Liver (tissue), 9 donors: ENCODE data around the gene ZNF74. TPM values are rescaled to one million over a fixed set of nuclear protein-coding genes. Genes with fewer than 3 reads are reported as not detected.

Experiments used
- DNase-seq: peaks from one replicate; pipeline ENCODE4 v3.0.0-alpha.2; 2017; ENCODE audit warnings: low spot score
- H3K27ac ChIP-seq, 2 donors: one replicate each; pipeline ENCODE4 v1.7.0; 2013; ENCODE audit warnings: inconsistent platforms in 2 of 2, low read length in 2 of 2, control low read depth in 1 of 2, low read depth in 1 of 2, mild to moderate bottlenecking in 1 of 2
- H3K27me3 ChIP-seq, 4 donors: one replicate each; pipeline versions ENCODE4 v1.6.1 to v1.7.0; 2013; ENCODE audit warnings: low read length in 3 of 4, inconsistent platforms in 1 of 4, mild to moderate bottlenecking in 1 of 4, moderate library complexity in 1 of 4; ENCODE audit not compliant: control insufficient read depth in 4 of 4, insufficient read depth in 4 of 4
- H3K36me3 ChIP-seq, 4 donors: one replicate each; pipeline versions ENCODE4 v1.6.1 to v1.7.0; 2013; ENCODE audit warnings: low read length in 3 of 4, mild to moderate bottlenecking in 3 of 4, low read depth in 1 of 4, moderate library complexity in 1 of 4; ENCODE audit not compliant: control insufficient read depth in 4 of 4, insufficient read depth in 3 of 4
- H3K4me1 ChIP-seq, 4 donors: one replicate each; pipeline versions ENCODE4 v1.6.1 to v1.7.0; 2013; ENCODE audit warnings: low read length in 3 of 4, mild to moderate bottlenecking in 3 of 4, moderate library complexity in 1 of 4; ENCODE audit not compliant: control insufficient read depth in 4 of 4, insufficient read depth in 4 of 4
- H3K4me3 ChIP-seq, 3 donors: one replicate each; pipeline versions ENCODE4 v1.6.1 to v1.7.0; 2013; ENCODE audit warnings: low read length in 3 of 3, control low read depth in 1 of 3, low read depth in 1 of 3, mild to moderate bottlenecking in 1 of 3
- H3K9ac ChIP-seq, 2 donors: one replicate each; pipeline ENCODE4 v1.7.0; 2013; ENCODE audit warnings: low read length in 2 of 2, mild to moderate bottlenecking in 2 of 2, moderate library complexity in 2 of 2, control low read depth in 1 of 2, low read depth in 1 of 2
- H3K9me3 ChIP-seq, 4 donors: one replicate each; pipeline versions ENCODE4 v1.6.1 to v1.7.0; 2013; ENCODE audit warnings: low read length in 3 of 4; ENCODE audit not compliant: control insufficient read depth in 4 of 4
- CTCF ChIP-seq: fragments of 150-350 bp; IDR thresholded peaks from 2 replicates; pipeline ENCODE4 v1.5.1; 2017; ENCODE audit warnings: improper control_type of control experiment, low read depth, low read length; ENCODE audit not compliant: missing input control
- EGR1 ChIP-seq, 2 donors: IDR thresholded peaks; 2 replicates each; pipeline ENCODE4 v1.6.1; 2016 to 2018; ENCODE audit warnings: antibody characterized with exemption in 2 of 2, low read depth in 2 of 2
- FOXA2 ChIP-seq: IDR thresholded peaks from 2 replicates; pipeline ENCODE4 v1.6.1; 2016; ENCODE audit warnings: antibody characterized with exemption
- GABPA ChIP-seq, 2 donors: IDR thresholded peaks in 1 of 2; conservative IDR thresholded peaks in 1 of 2; 2 replicates each; pipeline ENCODE4 v1.6.1; 2016; ENCODE audit warnings: antibody characterized with exemption in 2 of 2, mild to moderate bottlenecking in 1 of 2, moderate library complexity in 1 of 2
- HNF4G ChIP-seq: IDR thresholded peaks from 2 replicates; pipeline ENCODE4 v1.6.1; 2016; ENCODE audit warnings: antibody characterized with exemption
- JUND ChIP-seq, 2 donors: IDR thresholded peaks; 2 replicates each; pipeline ENCODE4 v1.6.1; 2016; ENCODE audit warnings: antibody characterized with exemption in 2 of 2
- MAX ChIP-seq: IDR thresholded peaks from 2 replicates; pipeline ENCODE4 v1.6.1; 2016; ENCODE audit warnings: antibody characterized with exemption
- RAD21 ChIP-seq, 2 donors: IDR thresholded peaks; 2 replicates each; pipeline ENCODE4 v1.6.1; 2016; ENCODE audit warnings: antibody characterized with exemption in 2 of 2, mild to moderate bottlenecking in 2 of 2
- REST ChIP-seq: IDR thresholded peaks from 2 replicates; pipeline ENCODE4 v1.6.1; 2016; ENCODE audit warnings: antibody characterized with exemption, mild to moderate bottlenecking
- RXRA ChIP-seq, 2 donors: IDR thresholded peaks; 2 replicates each; pipeline ENCODE4 v1.6.1; 2017 to 2018; ENCODE audit warnings: antibody characterized with exemption in 2 of 2, mild to moderate bottlenecking in 1 of 2
- SP1 ChIP-seq: IDR thresholded peaks from 2 replicates; pipeline ENCODE4 v1.6.1; 2018; ENCODE audit warnings: antibody characterized with exemption, mild to moderate bottlenecking
- TAF1 ChIP-seq: conservative IDR thresholded peaks from 2 replicates; pipeline ENCODE4 v1.6.1; 2016; ENCODE audit warnings: antibody characterized with exemption, mild to moderate bottlenecking
- ZBTB33 ChIP-seq: IDR thresholded peaks from 2 replicates; pipeline ENCODE4 v1.6.1; 2016; ENCODE audit warnings: antibody characterized with exemption
- WGBS: extraction: QIAGEN DNeasy Blood & Tissue Kit; methylation state at CpG from one replicate; pipeline ENCODE4 v1.1.7; 2013; 5-methylcytosine and 5-hydroxymethylcytosine counted together
- polyA plus RNA-seq, 2 donors: library from polyadenylated mRNA; stranded (reverse) in 1 of 2; unstranded in 1 of 2; fragments of 200-250 nt in 1 of 2; fragments of >200 nt in 1 of 2; fragmentation: Nextera tagmentation in 1 of 2; extraction: Ambion mirVana in 1 of 2; gene quantifications; one replicate each; pipeline versions ENCODE4 v1.2.1 to v1.2.3, GENCODE V29; 2013 to 2015
- total RNA-seq, 2 donors: library from RNA; depleted of rRNA; stranded (reverse); fragments of >200 nt; gene quantifications; one replicate each; pipeline ENCODE4 v1.2.3, GENCODE V29; 2014
- donor health status: healthy.
- donor health status: healthy.
- donor health status: healthy.
- donor health status: healthy.
- donor health status: healthy.

The ZNF74 gene
- total and polyA plus RNA-seq, 4 donors: 0.99 to 5.0 (median 3.1) TPM

- TF ChIP-seq REST: no peak
- TF ChIP-seq SP1: no peak
Measured at GRCh38 chr22:20383538-20383937, 10.4 kb upstream of the ZNF74 start (continued).

- Histone ChIP-seq H3K36me3 (no peaks in the 10 kb centered on the region), H3K4me3 (no peak overlapping the region), H3K4me1 (no peaks in the 10 kb centered on the region), H3K27me3 (peaks cover 0 to 2% (median 0%) of the 10 kb centered on the region in 4 donors), H3K27ac (no peak overlapping the region), H3K9me3 (no peaks in the 10 kb centered on the region), H3K9ac (no peak overlapping the region)
- no peak for DNase-seq
- no peak for TF ChIP-seq EGR1 (IDR thresholded peaks at IDR 0.05; ENCODE audit: low read depth in 2 of 2)
- TF ChIP-seq GABPA (IDR thresholded peaks at IDR 0.05 in 1 of 2, conservative IDR thresholded peaks at IDR 0.05 in 1 of 2): no peak
- no peak for TF ChIP-seq MAX
- no peak for TF ChIP-seq FOXA2
- no peak for TF ChIP-seq ZBTB33
- no peak for TF ChIP-seq RAD21 (IDR thresholded peaks at IDR 0.05)
- no peak for TF ChIP-seq HNF4G
- no peak for TF ChIP-seq CTCF
- no peak for TF ChIP-seq RXRA (IDR thresholded peaks at IDR 0.05)
- TF ChIP-seq SP1: no peak
- no peak for TF ChIP-seq TAF1
- TF ChIP-seq REST: no peak
- TF ChIP-seq JUND (IDR thresholded peaks at IDR 0.05): no peak
- WGBS: 83% methylated on average over 2 of the region's 2 CpGs
Measured at GRCh38 chr22:20384171-20384570, 9.8 kb upstream of the ZNF74 start.
